ENCODE data around the gene MGAT4A. TPM values are rescaled to one million over a fixed set of nuclear protein-coding genes. Genes with fewer than 3 reads are reported as not detected.
A peak's percentile ranks its signal among the peaks of the same experiment; 100 is the strongest.

The MGAT4A gene
- total RNA-seq, 1 donor from 2014 or later = 0.38 TPM

- H3K4me1 Mint-ChIP-seq (ENCODE audit: unreplicated experiment) = peaks cover 4% of the 10 kb centered on the region
- TF ChIP-seq CTCF (IDR thresholded peaks at IDR 0.05) = no peak
- peaks cover 51% of the 10 kb centered on the region for H3K27me3 Mint-ChIP-seq (ENCODE audit: unreplicated experiment)
- DNase-seq (ENCODE audit: extremely low spot score, unreplicated experiment) = no peak
- H3K9me3 Mint-ChIP-seq (ENCODE audit: unreplicated experiment) = no peaks in the 10 kb centered on the region
- no peak overlapping the region for H3K27ac Mint-ChIP-seq (ENCODE audit: unreplicated experiment)
- no peaks in the 10 kb centered on the region for H3K36me3 Mint-ChIP-seq (ENCODE audit: unreplicated experiment)
- no peak overlapping the region for H3K4me3 Mint-ChIP-seq (ENCODE audit: unreplicated experiment)
Observed at GRCh38 chr2:98736464-98736889, 5.5 kb upstream of the MGAT4A start.

- no peak overlapping the region for H3K27ac Mint-ChIP-seq (ENCODE audit: unreplicated experiment)
- H3K27me3 Mint-ChIP-seq (ENCODE audit: unreplicated experiment) = peaks cover 45% of the 10 kb centered on the region
- no peaks in the 10 kb centered on the region for H3K9me3 Mint-ChIP-seq (ENCODE audit: unreplicated experiment)
- peaks cover 4% of the 10 kb centered on the region for H3K4me1 Mint-ChIP-seq (ENCODE audit: unreplicated experiment)
- no peak for DNase-seq (ENCODE audit: extremely low spot score, unreplicated experiment)
- no peaks in the 10 kb centered on the region for H3K36me3 Mint-ChIP-seq (ENCODE audit: unreplicated experiment)
- no peak for TF ChIP-seq CTCF (IDR thresholded peaks at IDR 0.05)
- H3K4me3 Mint-ChIP-seq (ENCODE audit: unreplicated experiment) = no peak overlapping the region
Observed at GRCh38 chr2:98734823-98735260, 3.9 kb upstream of the MGAT4A start.

- DNase-seq (ENCODE audit: extremely low spot score, unreplicated experiment) = no peak
- H3K27ac Mint-ChIP-seq (ENCODE audit: unreplicated experiment) = no peak overlapping the region
- no peak overlapping the region for H3K4me3 Mint-ChIP-seq (ENCODE audit: unreplicated experiment)
- H3K9me3 Mint-ChIP-seq (ENCODE audit: unreplicated experiment) = no peaks in the 10 kb centered on the region
- H3K27me3 Mint-ChIP-seq (ENCODE audit: unreplicated experiment) = peaks cover 51% of the 10 kb centered on the region
- no peak for TF ChIP-seq CTCF (IDR thresholded peaks at IDR 0.05)
- peaks cover 4% of the 10 kb centered on the region for H3K4me1 Mint-ChIP-seq (ENCODE audit: unreplicated experiment)
- no peaks in the 10 kb centered on the region for H3K36me3 Mint-ChIP-seq (ENCODE audit: unreplicated experiment)
Observed at GRCh38 chr2:98734162-98734561, 3.2 kb upstream of the MGAT4A start.

GRCh38 chr2:98732430-98733051, 1.6 kb upstream of the MGAT4A start:
- TF ChIP-seq CTCF (IDR thresholded peaks at IDR 0.05) = no peak
- Mint-ChIP-seq H3K4me1 (ENCODE audit: unreplicated experiment) (peaks cover 4% of the 10 kb centered on the region), H3K27me3 (ENCODE audit: unreplicated experiment) (peaks cover 58% of the 10 kb centered on the region), H3K4me3 (ENCODE audit: unreplicated experiment) (no peak overlapping the region), H3K27ac (ENCODE audit: unreplicated experiment) (no peak overlapping the region), H3K9me3 (ENCODE audit: unreplicated experiment) (no peaks in the 10 kb centered on the region), H3K36me3 (ENCODE audit: unreplicated experiment) (no peaks in the 10 kb centered on the region)
- DNase-seq (ENCODE audit: extremely low spot score, unreplicated experiment) = no peak

- Mint-ChIP-seq H3K27me3 (ENCODE audit: unreplicated experiment) (peaks cover 64% of the 10 kb centered on the region), H3K36me3 (ENCODE audit: unreplicated experiment) (no peaks in the 10 kb centered on the region), H3K4me3 (ENCODE audit: unreplicated experiment) (peak overlapping the region; percentile 63), H3K4me1 (ENCODE audit: unreplicated experiment) (peaks cover 4% of the 10 kb centered on the region), H3K9me3 (ENCODE audit: unreplicated experiment) (no peaks in the 10 kb centered on the region), H3K27ac (ENCODE audit: unreplicated experiment) (no peak overlapping the region)
- no peak for TF ChIP-seq CTCF (IDR thresholded peaks at IDR 0.05)
- no peak for DNase-seq (ENCODE audit: extremely low spot score, unreplicated experiment)
Observed at GRCh38 chr2:98731894-98732349, 990 bp upstream of the MGAT4A start.

Data from osteocyte (in vitro differentiated cells).